ENCODE measurements around the gene VWA7.

Gene VWA7

DNA sequence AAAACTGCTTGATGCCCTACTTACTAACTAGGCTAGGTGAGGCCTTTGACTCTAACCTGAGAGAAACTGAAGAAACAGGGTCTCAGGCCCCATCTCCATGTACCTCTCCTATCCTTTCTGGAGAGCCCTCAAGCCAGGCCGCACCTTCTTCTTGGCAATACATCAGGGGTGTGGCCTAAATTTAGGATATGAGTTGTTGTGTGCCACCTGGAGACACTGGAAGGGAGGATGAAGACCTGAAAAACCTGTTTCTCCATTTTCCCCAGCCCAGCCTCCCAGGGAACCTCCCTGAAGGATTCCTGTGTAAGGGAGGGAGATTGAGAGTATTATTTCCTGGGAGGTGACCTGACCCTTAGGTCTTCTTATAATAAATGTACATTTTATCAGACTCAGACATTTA is 58.9 kb downstream of the VWA7 start:
- H3K36me3 ChIP-seq (ENCODE audit: control insufficient read depth, insufficient read depth, low read length): peaks cover 2% of the 10 kb centered on the region
- H3K9me3 ChIP-seq (ENCODE audit: control insufficient read depth, low read length): no peaks in the 10 kb centered on the region
- no peak overlapping the region for H3K4me3 ChIP-seq (ENCODE audit: extremely low read depth, insufficient read depth, low read length, poor library complexity, severe bottlenecking)
- no peak overlapping the region for H3K27ac ChIP-seq (ENCODE audit: low read depth, low read length, severe bottlenecking)
- H3K4me1 ChIP-seq (ENCODE audit: control insufficient read depth, insufficient read depth, low read length, poor library complexity, severe bottlenecking): peaks cover 13% of the 10 kb centered on the region
- no CpG with 5 or more reads among the region's 1 CpG for WGBS, 2 experiments (ENCODE audit: insufficient coverage in 2 of 2)

DNA sequence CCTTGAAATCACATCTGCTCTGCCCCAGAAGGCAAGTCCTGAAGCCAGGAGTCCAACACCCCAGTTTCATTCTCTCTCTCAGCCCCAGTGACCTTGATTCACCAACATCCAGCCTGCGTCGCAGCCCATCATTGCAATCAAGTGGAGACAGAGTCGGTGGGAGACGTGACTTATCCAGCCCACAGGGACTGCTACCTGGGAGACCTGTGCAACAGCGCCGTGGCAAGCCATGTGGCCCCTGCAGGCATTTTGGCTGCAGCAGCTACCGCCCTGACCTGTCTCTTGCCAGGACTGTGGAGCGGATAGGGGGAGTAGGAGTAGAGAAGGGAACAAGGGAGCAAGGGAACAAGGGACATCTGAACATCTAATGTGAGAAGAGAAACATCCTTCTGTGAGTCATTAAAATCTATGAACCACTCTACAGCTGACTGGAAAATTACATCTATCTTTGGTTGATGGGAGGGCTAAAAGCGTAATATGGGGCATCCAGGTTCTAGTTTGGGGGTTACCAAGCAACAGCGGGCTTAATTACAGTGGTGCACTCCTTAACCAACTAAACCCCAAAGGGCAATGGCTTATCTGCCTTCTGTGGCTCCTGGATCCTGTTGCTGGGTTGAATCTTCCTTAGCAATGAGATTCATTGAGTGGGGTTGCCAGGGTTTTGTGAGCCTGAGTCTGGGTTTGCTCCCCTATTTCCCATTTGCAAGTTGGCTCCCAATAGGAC is 59.5 kb downstream of the VWA7 start:
- Histone ChIP-seq H3K36me3 (ENCODE audit: control insufficient read depth, insufficient read depth, low read length) (no peaks in the 10 kb centered on the region), H3K4me3 (ENCODE audit: extremely low read depth, insufficient read depth, low read length, poor library complexity, severe bottlenecking) (no peak overlapping the region), H3K4me1 (ENCODE audit: control insufficient read depth, insufficient read depth, low read length, poor library complexity, severe bottlenecking) (peaks cover 17% of the 10 kb centered on the region), H3K9me3 (ENCODE audit: control insufficient read depth, low read length) (no peaks in the 10 kb centered on the region), H3K27ac (ENCODE audit: low read depth, low read length, severe bottlenecking) (no peak overlapping the region)
- 73 to 74% methylated on average over 6 to 9 of the region's 10 CpGs for WGBS, 2 experiments (ENCODE audit: insufficient coverage in 2 of 2)

Data from mesodermal cell (in vitro differentiated cells).